ENCODE measurements around the gene TOPORS.
"Not testable (repeated sequence)": the region's sequence is repeated elsewhere in the genome, so short reads cannot be mapped to it uniquely, and the experiment has no call there.

The TOPORS gene

GRCh38 chr9:32552172-32552872 lies at the start of gene TOPORS, which contains the start of gene SMIM27:
Gene TOPORS (minus strand): TSS chr9:32552586. CDS start chr9:32552436, 150 bp downstream.
Gene SMIM27 (plus strand): TSS chr9:32552327. CDS start chr9:32552435, 108 bp downstream.
- no peaks in the 10 kb centered on the region for H3K9me3 ChIP-seq
- DNase-seq (ENCODE audit: low spot score in 2 of 2) = peak; percentile 91 to 93
- peaks cover 5% of the 10 kb centered on the region for H3K36me3 ChIP-seq (replicated peaks)
- in situ Hi-C loops (cut with MboI; ENCODE audit: low sequenced_read_pairs) = no loop called here
- H3K4me3 ChIP-seq = peak within 1 kb of the TSS; percentile 85
- H3K27me3 ChIP-seq (ENCODE audit: low read depth) = no peaks in the 10 kb centered on the region
- peaks cover 7% of the 10 kb centered on the region; the same call in 1 of the 2 replicates for H3K4me1 ChIP-seq

GRCh38 chr9:32599021-32599420 lies 46.6 kb upstream of the TOPORS start:
- H3K27me3 ChIP-seq (ENCODE audit: low read depth); H3K9me3 ChIP-seq; DNase-seq (ENCODE audit: low spot score in 2 of 2); H3K36me3 ChIP-seq (replicated peaks); H3K4me1 ChIP-seq; H3K4me3 ChIP-seq; in situ Hi-C loops (cut with MboI; ENCODE audit: low sequenced_read_pairs): not testable (repeated sequence)

GRCh38 chr9:32596936-32597335 lies 44.5 kb upstream of the TOPORS start:
- Histone ChIP-seq H3K4me3 (no peak overlapping the region), H3K36me3 (replicated peaks) (no peaks in the 10 kb centered on the region), H3K27me3 (ENCODE audit: low read depth) (0 out of 2 replicates have a peak, but pooled peaks cover 6% of the 10 kb centered on the region), H3K9me3 (no peaks in the 10 kb centered on the region), H3K4me1 (no peaks in the 10 kb centered on the region)
- in situ Hi-C loops (cut with MboI; ENCODE audit: low sequenced_read_pairs) = no loop called here
- no peak for DNase-seq (ENCODE audit: low spot score in 2 of 2)

GRCh38 chr9:32596096-32596865 lies 43.9 kb upstream of the TOPORS start:
- Histone ChIP-seq H3K36me3 (replicated peaks) (no peaks in the 10 kb centered on the region), H3K27me3 (ENCODE audit: low read depth) (0 out of 2 replicates have a peak, but pooled peaks cover 3% of the 10 kb centered on the region), H3K4me3 (no peak overlapping the region), H3K9me3 (no peaks in the 10 kb centered on the region), H3K4me1 (no peaks in the 10 kb centered on the region)
- no peak for DNase-seq (ENCODE audit: low spot score in 2 of 2)
- in situ Hi-C loops (cut with MboI; ENCODE audit: low sequenced_read_pairs) = no loop called here

- no peaks in the 10 kb centered on the region; the same call in 1 of the 2 replicates for H3K9me3 ChIP-seq
- no peak for DNase-seq (ENCODE audit: low spot score in 2 of 2)
- in situ Hi-C loops (cut with MboI; ENCODE audit: low sequenced_read_pairs) = no loop called here
- H3K36me3 ChIP-seq (replicated peaks) = no peaks in the 10 kb centered on the region
- no peak overlapping the region for H3K4me3 ChIP-seq
- no peaks in the 10 kb centered on the region for H3K4me1 ChIP-seq
- H3K27me3 ChIP-seq (ENCODE audit: low read depth) = 0 out of 2 replicates have a peak, but pooled peaks cover 3% of the 10 kb centered on the region
Observed at GRCh38 chr9:32590898-32591297, 38.5 kb upstream of the TOPORS start.

GRCh38 chr9:32590476-32590875 lies 38.1 kb upstream of the TOPORS start:
- Histone ChIP-seq H3K36me3 (replicated peaks) (no peaks in the 10 kb centered on the region), H3K4me1 (no peaks in the 10 kb centered on the region), H3K9me3 (no peaks in the 10 kb centered on the region; the same call in 1 of the 2 replicates), H3K4me3 (no peak overlapping the region), H3K27me3 (ENCODE audit: low read depth) (peaks cover 4% of the 10 kb centered on the region; the same call in 1 of the 2 replicates)
- DNase-seq (ENCODE audit: low spot score in 2 of 2) = no peak
- in situ Hi-C loops (cut with MboI; ENCODE audit: low sequenced_read_pairs) = no loop called here

- Histone ChIP-seq H3K4me1 (no peaks in the 10 kb centered on the region), H3K27me3 (ENCODE audit: low read depth) (peaks cover 6% of the 10 kb centered on the region; the same call in 1 of the 2 replicates), H3K4me3 (no peak overlapping the region), H3K36me3 (replicated peaks) (no peaks in the 10 kb centered on the region), H3K9me3 (no peaks in the 10 kb centered on the region; the same call in 1 of the 2 replicates)
- DNase-seq (ENCODE audit: low spot score in 2 of 2) = peak in 1 of 2 experiments; percentile 47
- in situ Hi-C loops (cut with MboI; ENCODE audit: low sequenced_read_pairs) = loop anchor here (5.0 kb wide), 1 partner anchor 383 kb away; no protein-coding TSS in a partner anchor
Observed at GRCh38 chr9:32589083-32589723, 36.8 kb upstream of the TOPORS start.

GRCh38 chr9:32587901-32588300 lies 35.5 kb upstream of the TOPORS start:
- Histone ChIP-seq H3K4me3 (no peak overlapping the region), H3K36me3 (replicated peaks) (no peaks in the 10 kb centered on the region), H3K4me1 (no peaks in the 10 kb centered on the region), H3K27me3 (ENCODE audit: low read depth) (peaks cover 6% of the 10 kb centered on the region), H3K9me3 (no peaks in the 10 kb centered on the region; the same call in 1 of the 2 replicates)
- in situ Hi-C loops (cut with MboI; ENCODE audit: low sequenced_read_pairs) = loop anchor here (5.0 kb wide), 1 partner anchor 384 kb away; no protein-coding TSS in a partner anchor
- DNase-seq (ENCODE audit: low spot score in 2 of 2) = no peak

- H3K27me3 ChIP-seq (ENCODE audit: low read depth) = peaks cover 6% of the 10 kb centered on the region
- in situ Hi-C loops (cut with MboI; ENCODE audit: low sequenced_read_pairs) = loop anchor here (5.0 kb wide), 1 partner anchor 388 kb away; no protein-coding TSS in a partner anchor
Observed at GRCh38 chr9:32584784-32585183, 32.4 kb upstream of the TOPORS start.

GRCh38 chr9:32581512-32582143 lies 29.2 kb upstream of the TOPORS start:
- peak; percentile 56 to 62 for DNase-seq (ENCODE audit: low spot score in 2 of 2)
- Histone ChIP-seq H3K4me3 (no peak overlapping the region), H3K4me1 (0 out of 2 replicates have a peak, but pooled peaks cover 3% of the 10 kb centered on the region), H3K36me3 (replicated peaks) (no peaks in the 10 kb centered on the region), H3K9me3 (no peaks in the 10 kb centered on the region; the same call in 1 of the 2 replicates), H3K27me3 (ENCODE audit: low read depth) (peaks cover 6% of the 10 kb centered on the region)
- in situ Hi-C loops (cut with MboI; ENCODE audit: low sequenced_read_pairs) = no loop called here

More at GRCh38 chr9:32584784-32585183, 32.4 kb upstream of the TOPORS start:
- no peaks in the 10 kb centered on the region for H3K36me3 ChIP-seq (replicated peaks)
- no peak overlapping the region for H3K4me3 ChIP-seq
- no peaks in the 10 kb centered on the region; the same call in 1 of the 2 replicates for H3K9me3 ChIP-seq
- DNase-seq (ENCODE audit: low spot score in 2 of 2) = no peak
- H3K4me1 ChIP-seq = no peaks in the 10 kb centered on the region

GRCh38 chr9:32580631-32581300 lies 28.4 kb upstream of the TOPORS start:
- Histone ChIP-seq H3K27me3 (ENCODE audit: low read depth) (peaks cover 3% of the 10 kb centered on the region), H3K4me3 (no peak overlapping the region), H3K4me1 (0 out of 2 replicates have a peak, but pooled peaks cover 3% of the 10 kb centered on the region), H3K9me3 (no peaks in the 10 kb centered on the region), H3K36me3 (replicated peaks) (no peaks in the 10 kb centered on the region)
- DNase-seq (ENCODE audit: low spot score in 2 of 2) = no peak
- in situ Hi-C loops (cut with MboI; ENCODE audit: low sequenced_read_pairs) = no loop called here

- DNase-seq (ENCODE audit: low spot score in 2 of 2) = peak; percentile 53 to 84
- H3K4me1 ChIP-seq = 0 out of 2 replicates have a peak, but pooled peaks cover 3% of the 10 kb centered on the region
- H3K36me3 ChIP-seq (replicated peaks) = no peaks in the 10 kb centered on the region
- no peaks in the 10 kb centered on the region for H3K9me3 ChIP-seq
- H3K4me3 ChIP-seq = no peak overlapping the region
- no peaks in the 10 kb centered on the region; the same call in none of the 2 replicates for H3K27me3 ChIP-seq (ENCODE audit: low read depth)
- in situ Hi-C loops (cut with MboI; ENCODE audit: low sequenced_read_pairs) = no loop called here
Observed at GRCh38 chr9:32579706-32580331, 27.4 kb upstream of the TOPORS start.
